GM18519 (cell line): ENCODE results near the gene CPT2.

Experiments
- ATAC-seq: cut with Tn5 transposase; IDR thresholded peaks from one replicate; pipeline ENCODE4 v1.9.1; 2021; ENCODE audit warnings: mild to moderate bottlenecking, moderate library complexity; ENCODE audit not compliant: unreplicated experiment, low FRiP score

The CPT2 gene

DNA sequence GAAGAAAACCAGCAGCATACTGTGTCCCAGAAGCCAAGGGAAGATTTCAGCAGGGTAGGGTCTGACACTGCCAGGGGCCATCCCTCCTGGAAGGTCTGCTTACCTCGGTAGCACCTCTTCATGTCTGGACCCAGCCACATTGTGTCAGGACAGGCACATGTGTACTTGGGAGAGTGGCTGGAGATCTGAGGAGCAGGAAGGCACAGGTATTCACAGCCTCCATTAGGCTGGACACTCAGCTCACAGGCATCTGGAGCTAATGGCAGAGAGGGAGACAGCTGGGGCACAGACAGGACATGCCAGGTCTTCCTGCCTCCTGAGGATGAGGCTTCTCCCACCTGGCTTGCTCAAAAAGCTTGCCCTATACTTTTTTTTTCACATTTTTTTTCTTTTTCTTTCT, 61.6 kb downstream of the CPT2 start:
- no peak for ATAC-seq

- no peak for ATAC-seq
Observed at GRCh38 chr1:53259932-53260331, 63.3 kb downstream of the CPT2 start.

GRCh38 chr1:53260631-53261247, 64.1 kb downstream of the CPT2 start:
- ATAC-seq, result no peak

DNA sequence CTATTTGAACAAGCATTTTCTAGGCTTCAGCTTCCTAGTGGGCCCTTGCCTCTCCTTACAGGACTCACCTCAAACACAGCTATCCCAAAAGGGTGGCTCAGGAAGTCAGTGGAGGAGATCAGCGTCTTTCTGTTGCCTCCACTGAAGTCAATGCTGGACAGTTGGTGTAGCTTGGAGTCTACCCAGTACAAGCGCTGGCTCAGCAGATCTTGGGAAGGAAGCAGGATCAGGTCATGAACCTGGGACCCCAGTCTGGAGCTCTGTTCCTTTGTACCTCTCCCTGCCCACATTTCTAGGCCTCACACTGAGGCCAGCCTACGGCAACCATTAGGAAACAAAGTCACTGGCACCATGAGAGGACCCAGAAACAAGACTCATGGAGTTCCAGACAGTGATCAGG, 65.4 kb downstream of the CPT2 start:
- ATAC-seq, result no peak
